ENCODE measurements around the gene RNF144A.
"Not testable (repeated sequence)": the region's sequence is repeated elsewhere in the genome, so short reads cannot be mapped to it uniquely, and the experiment has no call there.

The RNF144A gene

DNA sequence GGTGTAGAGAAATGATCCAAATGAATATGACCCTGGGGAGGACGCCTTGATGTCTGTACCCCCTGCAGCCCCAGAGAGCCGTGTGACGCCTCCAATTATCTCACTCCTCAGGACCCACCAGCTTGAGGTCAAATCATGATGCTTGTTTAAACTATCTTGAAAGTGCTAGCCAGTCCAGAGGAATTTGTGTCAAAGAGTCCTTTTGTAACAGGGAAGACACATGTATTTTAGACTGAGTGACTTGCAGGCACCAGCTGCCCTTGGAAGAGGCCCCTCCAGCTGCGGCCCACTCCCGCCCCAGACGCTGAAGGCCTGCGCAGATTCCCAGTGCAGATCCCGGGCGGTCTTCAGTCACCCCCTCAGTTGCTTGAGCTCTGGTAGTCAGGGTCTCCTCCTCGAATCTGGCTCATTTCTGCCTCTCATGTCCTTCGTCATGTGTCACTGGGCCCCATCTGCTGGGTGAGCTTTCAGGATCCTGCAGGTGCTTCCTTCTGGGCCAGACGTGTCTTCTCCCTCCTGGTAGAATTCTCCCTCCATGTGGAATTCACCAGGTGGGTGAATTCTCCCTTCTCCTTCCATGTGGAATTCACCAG lies 77.4 kb downstream of the RNF144A start:
- TF ChIP-seq, protein P1, sequence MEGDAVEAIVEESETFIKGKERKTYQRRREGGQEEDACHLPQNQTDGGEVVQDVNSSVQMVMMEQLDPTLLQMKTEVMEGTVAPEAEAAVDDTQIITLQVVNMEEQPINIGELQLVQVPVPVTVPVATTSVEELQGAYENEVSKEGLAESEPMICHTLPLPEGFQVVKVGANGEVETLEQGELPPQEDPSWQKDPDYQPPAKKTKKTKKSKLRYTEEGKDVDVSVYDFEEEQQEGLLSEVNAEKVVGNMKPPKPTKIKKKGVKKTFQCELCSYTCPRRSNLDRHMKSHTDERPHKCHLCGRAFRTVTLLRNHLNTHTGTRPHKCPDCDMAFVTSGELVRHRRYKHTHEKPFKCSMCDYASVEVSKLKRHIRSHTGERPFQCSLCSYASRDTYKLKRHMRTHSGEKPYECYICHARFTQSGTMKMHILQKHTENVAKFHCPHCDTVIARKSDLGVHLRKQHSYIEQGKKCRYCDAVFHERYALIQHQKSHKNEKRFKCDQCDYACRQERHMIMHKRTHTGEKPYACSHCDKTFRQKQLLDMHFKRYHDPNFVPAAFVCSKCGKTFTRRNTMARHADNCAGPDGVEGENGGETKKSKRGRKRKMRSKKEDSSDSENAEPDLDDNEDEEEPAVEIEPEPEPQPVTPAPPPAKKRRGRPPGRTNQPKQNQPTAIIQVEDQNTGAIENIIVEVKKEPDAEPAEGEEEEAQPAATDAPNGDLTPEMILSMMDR (IDR thresholded peaks at IDR 0.05; ENCODE audit: extremely low read depth, missing control alignments), result no peak
- no peak for DNase-seq (ENCODE audit: low spot score)

DNA sequence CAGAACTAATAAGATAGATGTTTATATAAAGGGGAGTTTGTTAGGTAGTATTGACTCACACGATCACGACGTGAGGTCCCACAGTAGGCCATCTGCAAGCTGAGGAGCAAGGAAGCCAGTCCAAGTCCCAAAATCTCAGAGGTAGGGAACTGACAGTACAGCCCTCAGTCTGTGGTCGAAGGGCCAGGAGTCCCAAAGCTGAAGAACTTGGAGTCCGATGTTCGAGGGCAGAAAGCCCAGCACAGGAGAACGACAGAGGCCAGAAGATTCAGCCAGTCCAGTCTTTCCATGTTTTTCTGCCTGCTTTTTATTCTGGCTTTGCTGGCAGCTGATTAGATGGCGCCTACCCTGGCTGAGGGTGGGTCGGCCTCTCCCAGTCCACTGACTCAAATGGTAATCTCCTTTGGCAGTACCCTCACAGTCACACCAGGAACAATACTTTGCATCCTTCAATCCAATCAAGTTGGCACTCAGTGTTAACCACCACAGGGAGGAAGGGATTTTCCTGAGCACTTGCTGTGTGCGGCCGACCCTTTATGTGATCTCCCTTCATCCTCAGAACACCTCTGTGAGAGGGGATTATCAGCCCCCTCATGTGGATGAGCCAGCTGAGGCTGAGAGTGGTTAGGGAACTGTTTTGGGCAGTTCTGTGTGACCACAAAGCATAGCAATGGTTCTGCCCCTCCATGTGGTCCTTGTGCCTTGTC lies 78.3 kb downstream of the RNF144A start:
- no peak for DNase-seq (ENCODE audit: low spot score)
- TF ChIP-seq, protein P1 (IDR thresholded peaks at IDR 0.05; ENCODE audit: extremely low read depth, missing control alignments), result no peak

DNA sequence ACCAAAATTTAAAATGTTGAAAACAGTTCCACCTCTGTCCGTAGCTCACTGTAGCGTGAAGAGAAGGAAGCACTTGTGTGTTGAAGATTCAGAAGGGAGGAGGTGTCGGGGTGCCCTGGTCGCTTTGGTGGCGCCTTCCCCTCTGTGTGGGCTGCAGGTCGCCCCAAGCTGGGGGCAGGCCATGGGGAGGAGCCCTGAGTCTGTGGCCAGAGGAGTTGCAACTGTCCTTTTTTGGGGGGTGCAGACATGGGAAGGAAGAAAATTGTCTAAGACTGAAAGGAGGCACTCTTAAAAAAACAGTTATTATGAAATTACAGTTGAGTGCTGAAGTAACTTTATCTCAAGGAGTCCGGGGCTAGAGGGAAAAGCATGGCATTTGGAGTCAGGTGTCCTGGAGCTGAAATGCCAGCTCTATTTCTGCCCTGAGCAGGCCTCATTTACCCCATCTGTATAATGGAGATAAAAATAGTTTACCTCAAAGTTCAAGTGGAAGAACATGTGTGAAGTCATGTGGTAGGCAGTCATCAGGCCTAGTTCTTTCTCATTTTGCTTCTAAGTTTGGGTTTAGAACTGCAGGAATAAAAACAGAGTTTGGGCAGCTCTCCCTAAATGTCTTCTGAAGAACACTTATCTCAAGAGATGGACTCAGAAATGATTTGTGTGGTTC lies 82.1 kb downstream of the RNF144A start:
- TF ChIP-seq, protein P1 (IDR thresholded peaks at IDR 0.05; ENCODE audit: extremely low read depth, missing control alignments), result no peak
- peak; percentile 58 for DNase-seq (ENCODE audit: low spot score)

DNA sequence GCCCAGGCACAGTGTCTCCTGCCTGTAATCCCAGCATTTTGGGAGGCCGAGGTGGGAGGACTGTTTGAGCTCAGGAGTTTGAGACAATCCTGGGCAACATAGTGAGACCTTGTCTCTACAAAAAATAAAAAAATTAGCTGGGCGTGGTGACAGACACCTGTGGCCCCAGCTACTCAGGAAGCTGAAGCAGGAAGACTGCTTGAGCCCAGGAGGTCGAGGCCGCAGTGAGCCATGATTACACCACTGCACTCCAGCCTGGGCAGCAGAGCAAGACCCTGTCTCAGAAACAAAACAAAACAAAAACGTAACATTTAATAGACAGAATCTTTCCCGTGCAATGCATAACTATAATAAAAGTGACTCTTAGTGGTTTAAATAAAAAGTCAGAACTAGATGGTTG lies 84.2 kb downstream of the RNF144A start:
- DNase-seq (ENCODE audit: low spot score), result not testable (repeated sequence)

DNA sequence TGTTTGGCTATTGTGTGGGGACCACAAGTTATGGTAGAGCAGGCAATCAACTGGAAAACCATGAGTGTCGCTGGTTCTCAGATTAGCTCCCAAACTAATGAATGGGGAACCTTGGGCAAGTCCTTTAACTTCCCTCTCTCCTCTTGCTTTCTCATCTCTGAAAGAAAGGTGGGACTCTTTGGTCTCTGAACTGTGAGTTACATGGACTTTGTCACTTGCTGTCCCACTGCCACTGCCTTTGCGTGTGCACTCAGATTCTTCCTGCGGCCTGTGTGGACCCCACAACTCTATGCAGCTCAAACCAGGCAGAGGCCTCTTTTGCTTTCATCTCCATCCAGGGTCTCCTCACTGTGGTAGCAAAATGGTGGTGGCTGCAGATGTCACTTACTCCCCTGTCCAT lies 86.7 kb downstream of the RNF144A start:
- TF ChIP-seq, protein P1 (IDR thresholded peaks at IDR 0.05; ENCODE audit: extremely low read depth, missing control alignments), result no peak
- no peak for DNase-seq (ENCODE audit: low spot score)

DNA sequence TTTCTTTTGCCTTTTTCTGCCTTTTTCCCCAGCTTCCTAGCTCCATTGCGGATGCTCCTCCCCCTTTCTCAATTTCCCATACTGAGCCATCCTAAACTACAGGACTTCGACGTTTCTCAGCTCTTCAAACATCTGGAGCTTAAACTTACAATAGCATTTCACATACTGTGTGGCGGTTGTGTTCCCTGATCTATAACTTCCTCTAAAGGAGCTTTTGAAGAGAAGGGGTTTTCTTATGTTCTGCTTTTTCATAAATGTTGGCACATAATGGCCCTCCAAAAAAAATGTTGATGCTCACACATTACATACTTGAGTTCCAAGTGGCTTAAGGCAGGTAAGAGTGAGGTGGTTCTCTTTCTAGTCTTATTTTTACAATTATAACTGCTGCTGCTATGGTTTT lies 87.4 kb downstream of the RNF144A start:
- DNase-seq (ENCODE audit: low spot score), result no peak
- TF ChIP-seq, protein P1 (IDR thresholded peaks at IDR 0.05; ENCODE audit: extremely low read depth, missing control alignments), result no peak

DNA sequence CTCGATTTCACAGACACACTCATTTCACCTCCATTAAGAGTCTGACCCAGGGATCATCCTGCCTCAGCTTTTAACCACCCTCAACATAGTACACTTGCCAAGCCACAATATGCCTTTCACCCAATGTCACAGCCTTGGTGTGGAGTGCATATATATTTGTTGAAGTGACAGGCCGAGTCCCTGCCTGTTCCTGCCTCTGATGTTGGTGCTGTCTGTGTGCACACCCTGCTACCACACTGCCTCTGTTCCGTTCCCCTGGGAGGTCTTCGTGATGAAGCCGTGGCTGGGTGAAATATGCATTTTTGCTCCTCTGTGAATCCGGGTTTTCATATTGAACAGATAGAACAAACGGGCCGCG lies 90.3 kb downstream of the RNF144A start:
- no peak for DNase-seq (ENCODE audit: low spot score)
- TF ChIP-seq, protein P1 (IDR thresholded peaks at IDR 0.05; ENCODE audit: extremely low read depth, missing control alignments), result no peak

Data from GM20000 (cell line).